ENCODE data around the gene CERT1.
"Not testable (repeated sequence)": the region's sequence is repeated elsewhere in the genome, so short reads cannot be mapped to it uniquely, and the experiment has no call there.

CERT1 gene

DNA sequence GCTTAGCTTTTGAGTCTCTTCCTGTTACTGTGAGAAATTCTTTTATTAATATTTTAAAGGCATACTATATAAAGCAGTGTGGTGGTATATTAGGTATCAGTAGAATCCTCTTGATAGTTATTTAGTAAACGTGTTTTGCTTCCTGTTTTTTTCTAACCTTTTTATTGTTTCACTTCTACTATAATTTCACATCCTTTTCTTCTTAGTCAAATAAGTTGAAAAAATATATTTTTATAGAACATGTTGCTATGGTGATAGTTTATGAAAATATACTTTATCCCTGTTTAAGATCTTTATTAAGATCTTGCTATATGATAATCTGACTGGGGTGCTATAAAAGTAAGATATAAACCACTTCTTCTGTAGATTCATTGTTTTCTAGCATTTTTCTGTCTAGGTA is 2.4 kb upstream of the CERT1 start:
- H3K27ac Mint-ChIP-seq = no peak overlapping the region

DNA sequence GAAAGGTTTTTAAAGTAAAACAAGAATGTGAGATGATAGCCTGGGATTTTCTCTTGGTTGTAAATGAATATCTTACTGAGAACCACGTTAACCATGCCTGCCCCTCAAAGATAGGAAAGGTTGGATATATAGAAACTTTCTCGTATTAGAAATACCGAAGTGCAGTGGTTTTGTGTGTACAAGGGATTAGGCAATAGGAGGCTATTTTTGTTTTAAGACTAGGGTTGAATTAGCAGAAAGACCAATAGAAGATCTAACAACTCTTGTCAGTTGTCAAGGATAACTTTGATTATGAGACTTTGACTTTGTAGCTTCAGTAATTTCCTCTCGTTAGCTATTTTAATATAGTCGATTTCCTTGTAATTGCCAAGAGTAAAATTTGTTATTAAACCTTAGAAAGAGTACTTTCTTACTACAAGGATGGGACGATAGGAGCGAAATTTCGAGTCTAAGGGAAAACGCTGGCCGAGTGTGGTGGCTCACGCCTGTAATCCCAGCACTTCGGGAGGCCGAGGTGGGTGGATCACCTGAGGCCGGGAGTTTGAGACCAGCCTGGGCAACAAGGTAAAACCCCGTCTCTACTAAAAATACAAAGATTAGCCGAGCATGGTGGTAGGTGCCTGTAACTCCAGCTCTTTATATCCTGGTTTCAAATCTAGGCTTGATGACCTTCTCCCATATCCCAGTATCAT is 1.1 kb upstream of the CERT1 start:
- intact Hi-C loops (cut with micrococcal nuclease) = loop anchor here (5.0 to 10.0 kb wide), 4 partner anchors 45 to 892 kb away; partner anchors contain the start of genes HMGCR and IQGAP2
- Mint-ChIP-seq H3K36me3 (ENCODE audit: low read depth) (peaks cover 20% of the 10 kb centered on the region), H3K27me3 (no peaks in the 10 kb centered on the region), H3K4me3 (peak overlapping the region; percentile 99), H3K4me1 (ENCODE audit: low read depth) (peaks cover 36% of the 10 kb centered on the region), H3K27ac (peak overlapping the region; percentile 98), H3K9me3 (no peaks in the 10 kb centered on the region)

More for the DNA sequence above, 2.4 kb upstream of the CERT1 start:
- Mint-ChIP-seq H3K9me3 (no peaks in the 10 kb centered on the region), H3K36me3 (ENCODE audit: low read depth) (peaks cover 33% of the 10 kb centered on the region), H3K27me3 (no peaks in the 10 kb centered on the region), H3K4me1 (ENCODE audit: low read depth) (peaks cover 36% of the 10 kb centered on the region), H3K4me3 (no peak overlapping the region)
- intact Hi-C loops (cut with micrococcal nuclease) = loop anchor here (5.0 to 10.0 kb wide), 4 partner anchors 43 to 891 kb away; partner anchors contain the start of genes HMGCR and IQGAP2

DNA sequence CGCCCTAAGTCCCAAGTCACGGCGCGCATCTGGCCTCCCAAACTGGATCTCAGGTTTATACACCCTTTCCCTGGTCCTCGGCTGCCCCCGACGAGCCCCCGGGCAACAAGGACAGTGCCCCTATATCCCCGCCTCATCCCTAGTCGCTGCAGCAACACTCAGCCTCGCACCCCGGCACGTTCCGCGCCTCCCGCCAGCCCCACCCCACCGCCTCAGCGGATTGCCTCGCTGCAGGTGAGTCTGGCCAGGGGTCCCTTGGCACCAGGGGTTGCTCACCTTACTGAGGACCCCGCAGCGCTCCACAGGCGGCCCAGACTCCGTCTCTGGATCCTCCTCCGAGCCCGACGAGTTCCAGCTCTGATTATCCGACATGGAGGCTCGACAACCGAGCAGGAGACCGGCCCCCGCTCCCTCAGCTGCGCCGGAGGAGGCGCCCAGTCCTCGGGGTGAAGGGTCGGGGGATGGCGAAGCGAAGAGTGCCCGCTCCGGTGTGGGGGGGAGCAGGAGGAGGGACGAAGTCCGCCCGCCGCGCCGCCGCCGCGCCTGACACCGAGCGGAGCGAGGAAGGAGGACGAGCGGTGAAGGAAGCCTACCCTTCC is 494 bp downstream of the CERT1 start:
- peaks cover 42% of the 10 kb centered on the region for H3K4me1 Mint-ChIP-seq (ENCODE audit: low read depth)
- intact Hi-C loops (cut with micrococcal nuclease) = loop anchor here (1.0 to 10.0 kb wide), 5 partner anchors 46 to 894 kb away; partner anchors contain the start of genes HMGCR, IQGAP2 and POC5

DNA sequence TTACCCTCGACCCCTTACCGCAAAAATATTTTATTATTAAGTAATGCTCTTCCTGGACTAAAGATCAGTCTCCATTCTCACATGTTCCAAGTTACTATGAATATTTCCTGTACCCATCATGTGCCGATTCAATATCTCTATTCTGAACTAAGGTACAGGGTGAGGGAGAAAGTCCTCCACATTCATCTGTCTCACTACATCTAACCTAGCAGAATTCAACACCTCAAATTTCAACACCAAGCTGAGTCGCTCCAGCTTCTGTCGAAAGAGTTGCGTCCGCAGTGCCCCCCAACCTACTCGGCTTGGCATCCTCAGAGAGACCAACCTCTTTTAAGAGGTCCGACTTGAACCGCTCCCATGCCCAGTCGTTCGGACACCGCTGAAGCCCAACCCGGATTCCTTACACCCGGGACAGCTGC is 1.0 kb downstream of the CERT1 start:
- peak overlapping the region; percentile 98 for H3K27ac Mint-ChIP-seq
- H3K4me1 Mint-ChIP-seq (ENCODE audit: low read depth) = peaks cover 45% of the 10 kb centered on the region
- no peaks in the 10 kb centered on the region for H3K9me3 Mint-ChIP-seq
- peaks cover 20% of the 10 kb centered on the region for H3K36me3 Mint-ChIP-seq (ENCODE audit: low read depth)
- peak overlapping the region; percentile 99 for H3K4me3 Mint-ChIP-seq
- H3K27me3 Mint-ChIP-seq = no peaks in the 10 kb centered on the region
- intact Hi-C loops (cut with micrococcal nuclease) = loop anchor here (5.0 to 10.0 kb wide), 4 partner anchors 47 to 894 kb away; partner anchors contain the start of genes HMGCR and IQGAP2

More for the DNA sequence above, 494 bp downstream of the CERT1 start:
- Mint-ChIP-seq H3K4me3 (peak overlapping the region; percentile 99), H3K27ac (peak overlapping the region; percentile 98), H3K27me3 (no peaks in the 10 kb centered on the region), H3K36me3 (ENCODE audit: low read depth) (peaks cover 20% of the 10 kb centered on the region), H3K9me3 (no peaks in the 10 kb centered on the region)

DNA sequence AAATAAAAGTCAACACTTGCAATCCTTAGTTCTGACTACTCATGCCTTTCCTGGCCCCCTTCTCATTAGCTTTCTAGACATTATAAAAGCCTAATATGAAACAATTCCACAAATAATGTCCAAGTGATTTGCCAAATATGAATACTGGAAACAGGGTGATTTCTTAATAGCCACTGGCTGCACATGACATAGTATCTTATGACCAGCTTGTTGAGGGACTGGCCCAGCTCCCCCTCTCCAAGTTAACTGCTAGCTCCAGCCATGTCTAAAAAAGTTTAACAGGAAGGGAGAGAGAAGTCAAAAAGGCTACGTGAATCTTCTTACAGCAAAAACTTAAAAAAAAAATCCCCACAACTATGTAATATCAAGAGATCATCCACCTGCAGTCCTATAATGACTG is 1.5 kb downstream of the CERT1 start:
- intact Hi-C loops (cut with micrococcal nuclease) = loop anchor here (5.0 to 10.0 kb wide), 4 partner anchors 47 to 895 kb away; partner anchors contain the start of genes HMGCR and IQGAP2
- Mint-ChIP-seq H3K9me3 (no peaks in the 10 kb centered on the region), H3K27me3 (no peaks in the 10 kb centered on the region), H3K4me3 (peak overlapping the region; percentile 81), H3K4me1 (ENCODE audit: low read depth) (peaks cover 45% of the 10 kb centered on the region), H3K36me3 (ENCODE audit: low read depth) (peaks cover 25% of the 10 kb centered on the region), H3K27ac (peak overlapping the region; percentile 98)

DNA sequence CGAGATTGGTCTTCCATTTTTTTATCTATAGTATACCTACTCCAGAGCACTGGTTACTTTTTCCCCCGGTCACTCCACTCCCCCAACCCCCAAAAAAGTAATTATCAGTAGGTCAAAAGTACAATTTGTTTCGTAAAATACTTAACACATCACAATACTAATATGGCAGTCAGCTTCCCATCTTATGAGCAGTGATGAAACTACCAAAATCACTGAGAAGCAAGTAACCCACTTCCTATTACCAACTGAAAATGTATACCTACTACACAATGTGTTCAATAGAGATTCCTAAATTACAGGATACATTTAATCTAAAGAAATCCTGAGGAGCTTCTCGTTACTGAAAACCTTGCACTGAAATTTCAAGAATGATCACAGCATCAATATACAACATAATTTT is 1.9 kb downstream of the CERT1 start:
- peak overlapping the region; percentile 98 for H3K27ac Mint-ChIP-seq
- no peaks in the 10 kb centered on the region for H3K9me3 Mint-ChIP-seq
- H3K27me3 Mint-ChIP-seq = no peaks in the 10 kb centered on the region
- H3K4me1 Mint-ChIP-seq (ENCODE audit: low read depth) = peaks cover 45% of the 10 kb centered on the region
- peak overlapping the region; percentile 81 for H3K4me3 Mint-ChIP-seq
- intact Hi-C loops (cut with micrococcal nuclease) = no loop called here
- H3K36me3 Mint-ChIP-seq (ENCODE audit: low read depth) = peaks cover 29% of the 10 kb centered on the region

DNA sequence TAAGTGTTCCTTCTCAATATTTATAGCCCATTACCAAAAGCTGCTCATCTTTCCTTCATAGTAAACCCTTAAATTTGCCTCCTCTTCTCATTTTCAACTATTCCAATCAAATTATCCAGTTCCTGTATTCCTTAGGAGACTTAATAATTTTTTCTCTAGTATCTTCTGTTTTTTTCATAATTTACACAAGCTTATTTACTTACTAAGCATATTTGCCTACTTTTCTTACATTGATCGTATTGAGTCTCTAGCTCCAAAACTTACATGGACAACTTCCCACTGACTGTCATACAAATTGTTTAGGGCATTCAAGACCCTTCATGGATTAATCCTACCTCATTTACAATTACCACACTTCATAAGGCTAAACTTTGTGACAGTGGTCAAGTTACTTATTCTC is 3.6 kb downstream of the CERT1 start:
- H3K4me1 Mint-ChIP-seq (ENCODE audit: low read depth) = peaks cover 37% of the 10 kb centered on the region
- H3K4me3 Mint-ChIP-seq = no peak overlapping the region
- H3K36me3 Mint-ChIP-seq (ENCODE audit: low read depth) = peaks cover 35% of the 10 kb centered on the region
- no peak overlapping the region for H3K27ac Mint-ChIP-seq
- no peaks in the 10 kb centered on the region for H3K9me3 Mint-ChIP-seq
- intact Hi-C loops (cut with micrococcal nuclease) = no loop called here
- H3K27me3 Mint-ChIP-seq = no peaks in the 10 kb centered on the region

DNA sequence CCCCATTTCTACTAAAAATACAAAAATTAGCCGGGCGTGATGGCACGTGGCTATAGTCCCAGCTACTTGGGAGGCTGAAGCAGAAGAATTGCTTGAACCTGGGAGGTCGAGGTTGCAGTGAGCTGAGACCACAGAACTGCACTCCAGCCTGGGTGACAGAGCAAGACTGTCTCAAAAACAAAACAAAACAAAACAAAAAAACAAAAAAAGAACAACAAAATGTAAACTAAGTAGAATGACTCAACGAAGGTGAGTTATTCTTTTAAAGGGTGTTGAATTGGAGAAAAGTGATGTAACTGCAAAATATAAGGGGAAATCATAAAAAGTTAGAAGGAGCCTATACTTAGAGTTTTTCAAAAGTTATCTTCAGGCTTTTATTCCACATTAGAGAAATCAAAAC is 6.3 kb downstream of the CERT1 start:
- H3K27ac Mint-ChIP-seq; H3K9me3 Mint-ChIP-seq; H3K27me3 Mint-ChIP-seq; H3K4me3 Mint-ChIP-seq; intact Hi-C loops (cut with micrococcal nuclease): not testable (repeated sequence)
- Mint-ChIP-seq H3K4me1 (ENCODE audit: low read depth) (peaks cover 39% of the 10 kb centered on the region), H3K36me3 (ENCODE audit: low read depth) (peaks cover 34% of the 10 kb centered on the region)

DNA sequence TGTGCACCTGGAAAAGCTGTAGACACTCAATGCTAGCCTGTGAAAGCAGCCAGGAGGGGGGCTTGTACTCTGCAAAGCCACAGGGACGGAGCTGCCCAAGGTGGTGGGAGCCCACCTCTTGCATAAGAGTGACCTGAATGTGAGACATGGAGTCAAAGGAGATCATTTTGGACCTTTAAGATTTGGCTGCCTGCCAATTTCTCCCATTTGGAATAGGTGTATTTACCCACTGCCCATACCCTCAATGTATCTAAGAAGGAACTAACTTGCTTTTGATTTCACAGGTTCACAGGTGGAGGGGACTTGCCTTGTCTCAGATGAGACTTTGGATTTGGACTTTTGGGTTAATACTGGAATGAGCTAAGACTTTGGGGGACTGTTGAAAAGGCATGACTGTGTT is 12.6 kb downstream of the CERT1 start:
- H3K4me1 Mint-ChIP-seq (ENCODE audit: low read depth); H3K27ac Mint-ChIP-seq; H3K4me3 Mint-ChIP-seq; intact Hi-C loops (cut with micrococcal nuclease); H3K27me3 Mint-ChIP-seq: not testable (repeated sequence)
- Mint-ChIP-seq H3K9me3 (peaks cover 11% of the 10 kb centered on the region), H3K36me3 (ENCODE audit: low read depth) (peaks cover 59% of the 10 kb centered on the region)

DNA sequence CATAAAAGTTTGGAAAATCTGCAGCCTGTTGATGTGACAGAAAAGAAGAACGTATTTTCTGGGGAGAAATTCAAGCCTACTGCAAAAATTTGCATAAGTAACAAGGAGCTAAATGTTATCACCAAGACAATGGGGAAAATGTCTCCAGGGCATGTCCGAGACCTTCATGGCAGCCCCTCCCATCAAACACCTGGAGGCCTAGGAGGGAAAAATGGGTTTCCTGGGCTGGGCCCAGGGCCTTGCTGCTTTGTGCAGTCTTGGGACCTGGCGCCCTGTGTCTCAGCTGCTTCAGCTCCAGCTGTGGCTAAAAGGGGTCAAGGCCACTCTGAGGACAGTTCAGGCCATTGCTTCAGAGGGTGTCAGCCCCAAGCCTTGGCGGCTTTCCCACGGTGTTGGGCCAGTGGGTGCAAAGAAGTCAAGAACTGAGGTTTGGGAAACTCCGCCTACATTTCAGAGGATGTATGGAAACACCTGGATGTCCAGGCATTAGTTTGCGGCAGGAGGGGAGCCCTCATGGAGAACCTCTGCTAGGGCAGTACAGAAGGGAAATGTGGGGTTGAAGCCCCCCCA is 13.1 kb downstream of the CERT1 start:
- peaks cover 65% of the 10 kb centered on the region for H3K36me3 Mint-ChIP-seq (ENCODE audit: low read depth)
- intact Hi-C loops (cut with micrococcal nuclease) = no loop called here

DNA sequence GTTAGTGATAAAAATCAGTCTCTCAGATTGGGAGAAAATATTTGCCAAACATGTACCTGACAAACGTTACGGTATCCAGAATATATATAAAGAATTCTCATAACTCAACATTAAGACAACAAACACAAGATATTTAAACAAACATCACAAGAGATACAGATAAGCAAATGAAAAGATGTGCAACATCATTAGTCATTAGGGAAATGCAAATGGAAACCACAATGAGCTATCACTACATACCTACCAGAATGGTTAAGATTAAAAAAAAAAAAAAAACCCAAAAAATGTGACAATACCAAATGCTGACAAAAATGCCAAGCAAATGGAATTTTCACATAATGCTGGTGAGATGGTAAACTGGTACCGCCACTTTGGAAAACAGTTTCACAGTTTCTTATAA is 15.4 kb downstream of the CERT1 start:
- no peaks in the 10 kb centered on the region for H3K27me3 Mint-ChIP-seq
- intact Hi-C loops (cut with micrococcal nuclease) = no loop called here
- H3K4me3 Mint-ChIP-seq = no peak overlapping the region
- peaks cover 10% of the 10 kb centered on the region for H3K4me1 Mint-ChIP-seq (ENCODE audit: low read depth)
- H3K27ac Mint-ChIP-seq = no peak overlapping the region
- peaks cover 76% of the 10 kb centered on the region for H3K36me3 Mint-ChIP-seq (ENCODE audit: low read depth)
- H3K9me3 Mint-ChIP-seq = peaks cover 11% of the 10 kb centered on the region

More for the DNA sequence above, 13.1 kb downstream of the CERT1 start:
- Mint-ChIP-seq H3K27me3 (no peaks in the 10 kb centered on the region), H3K9me3 (peaks cover 11% of the 10 kb centered on the region), H3K4me3 (no peak overlapping the region), H3K4me1 (ENCODE audit: low read depth) (peaks cover 5% of the 10 kb centered on the region), H3K27ac (no peak overlapping the region)

DNA sequence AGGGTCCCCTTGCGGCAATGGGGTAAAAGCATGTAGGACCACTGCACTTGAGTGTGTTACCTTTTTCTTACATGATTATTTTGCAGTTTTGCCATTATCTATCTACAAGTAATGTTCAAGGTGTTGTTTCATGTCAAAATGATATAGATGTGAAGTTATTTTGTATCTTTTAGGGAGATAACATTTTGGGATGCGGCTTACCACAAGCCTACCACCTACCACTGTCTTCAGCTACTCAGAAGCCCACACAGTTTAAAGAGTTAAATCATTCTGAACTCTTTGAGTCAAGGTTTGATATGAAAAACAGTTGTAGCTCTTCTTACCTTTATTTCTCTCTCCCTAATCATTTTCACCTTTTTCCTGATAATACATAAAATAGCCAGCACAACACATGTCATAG is 19.8 kb downstream of the CERT1 start:
- intact Hi-C loops (cut with micrococcal nuclease) = no loop called here
- Mint-ChIP-seq H3K36me3 (ENCODE audit: low read depth) (peaks cover 74% of the 10 kb centered on the region), H3K4me1 (ENCODE audit: low read depth) (peaks cover 9% of the 10 kb centered on the region), H3K9me3 (peaks cover 32% of the 10 kb centered on the region), H3K27ac (no peak overlapping the region), H3K4me3 (no peak overlapping the region), H3K27me3 (no peaks in the 10 kb centered on the region)

DNA sequence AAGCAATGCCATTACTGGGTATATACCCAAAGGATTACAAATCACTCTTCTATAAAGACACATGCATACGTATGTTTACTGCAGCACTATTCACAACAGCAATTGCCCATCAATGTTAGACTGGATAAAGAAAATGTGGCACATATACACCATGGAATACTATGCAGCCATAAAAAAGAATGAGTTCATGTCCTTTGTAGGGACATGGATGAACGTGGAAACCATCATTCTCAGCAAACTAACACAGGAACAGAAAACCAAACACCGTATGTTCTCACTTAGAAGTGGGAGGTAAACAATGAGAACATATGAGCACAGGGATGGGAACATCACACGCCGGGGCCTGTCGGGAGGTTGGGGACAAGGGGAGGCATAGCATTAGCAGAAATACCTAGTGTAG is 21.6 kb downstream of the CERT1 start:
- H3K4me1 Mint-ChIP-seq (ENCODE audit: low read depth) = peaks cover 20% of the 10 kb centered on the region
- H3K36me3 Mint-ChIP-seq (ENCODE audit: low read depth) = peaks cover 76% of the 10 kb centered on the region
- H3K4me3 Mint-ChIP-seq; intact Hi-C loops (cut with micrococcal nuclease); H3K27me3 Mint-ChIP-seq; H3K27ac Mint-ChIP-seq: not testable (repeated sequence)
- peaks cover 50% of the 10 kb centered on the region for H3K9me3 Mint-ChIP-seq

DNA sequence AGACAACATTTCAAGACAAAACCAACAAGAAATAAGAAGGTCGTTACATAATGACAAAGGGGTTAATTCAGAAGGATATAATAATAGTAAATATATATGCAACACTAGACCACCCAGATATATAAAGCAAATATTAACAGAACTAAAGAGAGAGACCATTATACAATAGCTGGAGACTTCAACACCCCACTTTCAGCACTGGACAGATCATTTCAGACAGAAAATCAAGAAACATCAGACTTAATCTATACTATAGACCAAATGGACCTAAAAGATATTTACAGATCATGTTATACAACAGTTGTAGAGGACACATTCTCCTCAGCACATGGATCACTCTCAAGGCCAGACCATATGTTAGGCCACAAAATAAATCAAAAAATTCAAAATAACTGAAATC is 26.8 kb downstream of the CERT1 start:
- Mint-ChIP-seq H3K36me3 (ENCODE audit: low read depth) (peaks cover 51% of the 10 kb centered on the region), H3K4me1 (ENCODE audit: low read depth) (peaks cover 32% of the 10 kb centered on the region), H3K4me3 (no peak overlapping the region), H3K9me3 (peaks cover 54% of the 10 kb centered on the region), H3K27me3 (no peaks in the 10 kb centered on the region), H3K27ac (no peak overlapping the region)
- intact Hi-C loops (cut with micrococcal nuclease) = no loop called here

Data from dendritic cell treated with granulocyte-macrophage colony-stimulating factor and Interleukin-4, amounts not matched to agents 40 ng/mL and 50 ng/mL, for 4 days (primary cell).